WTC11 (cell line): ENCODE results near the gene CTNND1. TPM values are rescaled to one million over a fixed set of nuclear protein-coding genes. Genes with fewer than 3 reads are reported as not detected.

ENCODE experiments used
- ATAC-seq: fragments of 200-7000 bp; cut with Tn5 transposase; 2 replicates; pipeline ENCODE4 v1.10.0; 2021; ENCODE audit warnings: mild to moderate bottlenecking, moderate library complexity
- CTCF ChIA-PET: fragments of 300-600 bp; sonication (Branson Sonifier 250); formaldehyde crosslinking; loops from one replicate; lab custom pipeline; 2021; ENCODE audit warnings: antibody characterized with exemption; lab: Charles Lee
- POLR2A ChIA-PET: fragments of 350-600 bp; sonication (Branson Sonifier 250); formaldehyde crosslinking; loops from one replicate; lab custom pipeline; 2021; ENCODE audit warnings: antibody characterized with exemption; lab: Charles Lee
- DNase-seq: peaks from one replicate; pipeline ENCODE4 v3.0.0; 2021; ENCODE audit warnings: low spot score
- H3K27ac Mint-ChIP-seq: 2 replicates; pipeline ENCODE4 v1.8.0; 2021; ENCODE audit warnings: mixed read lengths
- H3K27me3 Mint-ChIP-seq: 2 replicates; pipeline ENCODE4 v1.8.0; 2021; ENCODE audit warnings: low read depth, mild to moderate bottlenecking, moderate library complexity, mixed read lengths
- H3K36me3 Mint-ChIP-seq: 2 replicates; pipeline ENCODE4 v1.8.0; 2021; ENCODE audit warnings: mixed read lengths
- H3K4me1 Mint-ChIP-seq: 2 replicates; pipeline ENCODE4 v1.8.0; 2022; ENCODE audit warnings: mixed read lengths
- H3K4me3 Mint-ChIP-seq: 2 replicates; pipeline ENCODE4 v1.8.0; 2021; ENCODE audit warnings: mild to moderate bottlenecking, moderate library complexity, mixed read lengths
- H3K9me3 Mint-ChIP-seq: 2 replicates; pipeline ENCODE4 v1.8.0; 2021; ENCODE audit warnings: mixed read lengths
- AFF4 ChIP-seq: sonication (generic); formaldehyde crosslinking; IDR thresholded peaks from 2 replicates; pipeline ENCODE4 v1.8.1; 2023; ENCODE audit warnings: mild to moderate bottlenecking, missing genetic modification reagents, borderline replicate concordance
- ELF4 ChIP-seq: sonication (generic); formaldehyde crosslinking; IDR thresholded peaks from 2 replicates; pipeline ENCODE4 v1.8.1; 2022; ENCODE audit warnings: low read depth, mild to moderate bottlenecking, moderate library complexity, missing genetic modification reagents
- FOXK1 ChIP-seq: sonication (generic); formaldehyde crosslinking; IDR thresholded peaks from 2 replicates; pipeline ENCODE4 v1.8.0; 2022; ENCODE audit warnings: mild to moderate bottlenecking, moderate library complexity, missing genetic modification reagents
- JAZF1 ChIP-seq: fragments of 250-450 bp; sonication (Bioruptor Pico); IDR thresholded peaks from 2 replicates; pipeline ENCODE4 v1.9.0; 2021; ENCODE audit warnings: moderate library complexity, mild to moderate bottlenecking, inconsistent platforms
- NR1H2 ChIP-seq: sonication (generic); formaldehyde crosslinking; IDR thresholded peaks from 2 replicates; pipeline ENCODE4 v1.9.0; 2021; ENCODE audit warnings: mild to moderate bottlenecking, moderate library complexity, missing genetic modification reagents
- OVOL2 ChIP-seq: fragments of 250-450 bp; sonication (Bioruptor Pico); IDR thresholded peaks from 2 replicates; pipeline ENCODE4 v1.9.0; 2021; ENCODE audit warnings: mild to moderate bottlenecking, borderline replicate concordance
- RORB ChIP-seq: fragments of 250-450 bp; sonication (Bioruptor Pico); IDR thresholded peaks from 2 replicates; pipeline ENCODE4 v1.9.0; 2021; ENCODE audit warnings: mild to moderate bottlenecking
- TEAD1 ChIP-seq: sonication (generic); formaldehyde crosslinking; IDR thresholded peaks from 2 replicates; pipeline ENCODE4 v1.8.0; 2022; ENCODE audit warnings: mild to moderate bottlenecking, missing genetic modification reagents
- TEAD4 ChIP-seq: sonication (generic); formaldehyde crosslinking; IDR thresholded peaks from 2 replicates; pipeline ENCODE4 v1.8.0; 2022; ENCODE audit warnings: mild to moderate bottlenecking, missing genetic modification reagents
- ZBTB43 ChIP-seq: sonication (generic); formaldehyde crosslinking; IDR thresholded peaks from 2 replicates; pipeline ENCODE4 v1.8.1; 2023; ENCODE audit warnings: mild to moderate bottlenecking, missing genetic modification reagents
- ZNF416 ChIP-seq: fragments of 250-450 bp; sonication (Bioruptor Pico); IDR thresholded peaks from 2 replicates; pipeline ENCODE4 v1.9.0; 2021; ENCODE audit warnings: mild to moderate bottlenecking, inconsistent platforms
- ZNF423 ChIP-seq: fragments of 250-450 bp; sonication (Bioruptor Pico); IDR thresholded peaks from 2 replicates; pipeline ENCODE4 v2.1.2; 2022; ENCODE audit warnings: mild to moderate bottlenecking, moderate library complexity
- ZNF532 ChIP-seq: fragments of 250-450 bp; sonication (Bioruptor Pico); IDR thresholded peaks from 2 replicates; pipeline ENCODE4 v1.9.0; 2021; ENCODE audit warnings: mild to moderate bottlenecking, borderline replicate concordance
- total RNA-seq: library from RNA; stranded (reverse); gene quantifications from 3 replicates; pipeline ENCODE4 v1.2.3, GENCODE V29; 2021
- TF ChIP-seq, protein P1 (sequence below): fragments of 250-450 bp; sonication (Bioruptor Pico); IDR thresholded peaks from 2 replicates; pipeline ENCODE4 v2.1.2; 2022; ENCODE audit warnings: mild to moderate bottlenecking, moderate library complexity

Gene CTNND1
- total RNA-seq, 1 experiment from 2014 or later = 165 TPM

GRCh38 chr11:57819252-57819979, 57.8 kb downstream of the CTNND1 start (continued):
- TF ChIP-seq ZNF532 (CRISPR knock-in tag) (no peak), FOXK1 (CRISPR knock-in tag) (no peak), TEAD1 (no peak), ZNF416 (no peak), JAZF1 (CRISPR knock-in tag) (no peak), ELF4 (CRISPR knock-in tag) (no peak), TEAD4 (no peak), ZBTB43 (no peak)
- TF ChIP-seq, protein P1, sequence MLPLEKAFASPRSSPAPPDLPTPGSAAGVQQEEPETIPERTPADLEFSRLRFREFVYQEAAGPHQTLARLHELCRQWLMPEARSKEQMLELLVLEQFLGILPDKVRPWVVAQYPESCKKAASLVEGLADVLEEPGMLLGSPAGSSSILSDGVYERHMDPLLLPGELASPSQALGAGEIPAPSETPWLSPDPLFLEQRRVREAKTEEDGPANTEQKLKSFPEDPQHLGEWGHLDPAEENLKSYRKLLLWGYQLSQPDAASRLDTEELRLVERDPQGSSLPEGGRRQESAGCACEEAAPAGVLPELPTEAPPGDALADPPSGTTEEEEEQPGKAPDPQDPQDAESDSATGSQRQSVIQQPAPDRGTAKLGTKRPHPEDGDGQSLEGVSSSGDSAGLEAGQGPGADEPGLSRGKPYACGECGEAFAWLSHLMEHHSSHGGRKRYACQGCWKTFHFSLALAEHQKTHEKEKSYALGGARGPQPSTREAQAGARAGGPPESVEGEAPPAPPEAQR (CRISPR knock-in tag) = no peak

DNA sequence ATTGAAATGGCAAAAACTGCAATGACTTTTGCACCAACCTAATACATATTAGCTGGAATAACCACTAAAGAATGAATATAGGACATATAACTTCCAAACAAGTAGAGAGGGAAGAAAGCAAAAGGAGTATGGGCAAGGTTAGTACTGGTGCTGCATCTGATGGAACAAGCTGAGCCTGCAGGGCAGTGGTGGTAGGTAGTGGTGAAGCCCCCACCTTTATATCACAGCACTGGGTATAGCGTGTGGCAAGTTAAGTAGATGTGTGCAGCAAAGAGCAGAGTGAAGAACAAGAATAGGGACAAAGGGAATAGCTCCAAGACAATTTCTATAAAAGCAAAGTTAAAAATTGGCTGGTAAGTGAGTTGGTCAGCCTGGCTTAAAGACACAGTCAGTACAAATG, 62.3 kb downstream of the CTNND1 start:
- Mint-ChIP-seq H3K9me3 (no peaks in the 10 kb centered on the region), H3K36me3 (no peaks in the 10 kb centered on the region), H3K4me3 (no peak overlapping the region), H3K4me1 (no peaks in the 10 kb centered on the region), H3K27me3 (no peaks in the 10 kb centered on the region), H3K27ac (no peak overlapping the region)
- no peak; the same call in 1 of the 2 replicates for ATAC-seq
- TF ChIP-seq OVOL2 (CRISPR knock-in tag) = no peak
- no peak for TF ChIP-seq NR1H2 (CRISPR knock-in tag)
- TF ChIP-seq RORB (CRISPR knock-in tag) = no peak
- no peak for TF ChIP-seq ZNF423 (CRISPR knock-in tag)
- TF ChIP-seq AFF4 = no peak
- ChIA-PET CTCF (interaction anchor here (0.9 to 4.2 kb wide), 5 partner anchors 9 to 806 kb away, joined by 3 to 14 read pairs (median 4); no protein-coding TSS in a partner anchor), POLR2A (interaction anchor here (0.6 to 0.7 kb wide), 2 partner anchors 130 to 700 kb away, joined by 3 to 5 read pairs; no protein-coding TSS in a partner anchor)
- DNase-seq = no peak
